HEK293 (cell line): ENCODE results near the gene ITGA8.

Experiments used
- CTCF ChIA-PET: fragments of 350-600 bp; formaldehyde crosslinking; extraction: SDS; loops from one replicate; lab custom pipeline; 2021; ENCODE audit warnings: antibody characterized with exemption; lab: Yijun Ruan, JAX
- POLR2A ChIA-PET: fragments of 300-600 bp; formaldehyde crosslinking; extraction: SDS; loops from one replicate; lab custom pipeline; 2020; ENCODE audit warnings: antibody characterized with exemption, inconsistent platforms; lab: Yijun Ruan, JAX
- H3K27ac ChIP-seq: fragments of 200-500 bp; sonication (Bioruptor generic); 2 replicates; pipeline ENCODE4 v1.5.1; 2014; ENCODE audit warnings: low read depth, low read length, control low read depth, inconsistent platforms; ENCODE audit errors: extremely low read depth
- H3K36me3 ChIP-seq, 2 experiments: fragments of 200-500 bp in 1 of 2; sonication (Bioruptor generic) in 1 of 2; 1 replicate in 1 of 2; 2 replicates in 1 of 2; pipeline ENCODE4 v1.5.1; 2014 to 2017; ENCODE audit warnings: inconsistent platforms in 2 of 2, low read length in 2 of 2; ENCODE audit not compliant: control insufficient read depth in 2 of 2, insufficient read depth in 1 of 2
- H3K4me1 ChIP-seq: fragments of 200-500 bp; sonication (Bioruptor generic); 2 replicates; pipeline ENCODE4 v1.5.1; 2014; ENCODE audit warnings: mild to moderate bottlenecking, low read length, inconsistent platforms; ENCODE audit not compliant: control insufficient read depth, insufficient read depth
- H3K4me3 ChIP-seq: 2 replicates; pipeline ENCODE4 v1.5.1; 2011; ENCODE audit warnings: low read depth, mild to moderate bottlenecking, control low read depth, low read length, moderate library complexity
- H3K9me3 ChIP-seq: fragments of 200-500 bp; sonication (Bioruptor generic); 2 replicates; pipeline ENCODE4 v1.5.1; 2014; ENCODE audit warnings: low read depth, low read length, inconsistent platforms; ENCODE audit not compliant: control insufficient read depth, insufficient read depth
- BCL11B ChIP-seq: fragments of 450-650 bp; formaldehyde crosslinking; IDR thresholded peaks from 2 replicates; pipeline ENCODE4 v1.5.1; 2016; ENCODE audit warnings: low read depth, missing biosample characterization, missing genetic modification characterization
- CTCF ChIP-seq: fragments of 450-650 bp; formaldehyde crosslinking; IDR thresholded peaks from 2 replicates; pipeline ENCODE4 v1.5.1; 2016; ENCODE audit warnings: missing biosample characterization, missing genetic modification characterization
- HOXA7 ChIP-seq: sonication (generic); formaldehyde crosslinking; IDR thresholded peaks from 2 replicates; pipeline ENCODE4 v1.8.1; 2022; ENCODE audit warnings: missing genetic modification reagents, borderline replicate concordance
- SCRT1 ChIP-seq: fragments of 450-650 bp; formaldehyde crosslinking; IDR thresholded peaks from 2 replicates; pipeline ENCODE4 v1.5.1; 2016; ENCODE audit warnings: missing biosample characterization, missing genetic modification characterization, borderline replicate concordance
- SCRT2 ChIP-seq: fragments of 450-650 bp; formaldehyde crosslinking; IDR thresholded peaks from 2 replicates; pipeline ENCODE4 v1.5.1; 2016; ENCODE audit warnings: missing biosample characterization, missing genetic modification characterization
- ZBTB44 ChIP-seq: fragments of 450-650 bp; IDR thresholded peaks from 2 replicates; pipeline ENCODE4 v1.5.1; 2018; ENCODE audit warnings: missing biosample characterization, mild to moderate bottlenecking, missing genetic modification characterization
- ZNF132 ChIP-seq: fragments of 450-650 bp; formaldehyde crosslinking; IDR thresholded peaks from 2 replicates; pipeline ENCODE4 v1.5.1; 2017; ENCODE audit warnings: missing biosample characterization, missing genetic modification characterization, borderline replicate concordance
- ZNF214 ChIP-seq: fragments of 450-650 bp; formaldehyde crosslinking; IDR thresholded peaks from 2 replicates; pipeline ENCODE4 v1.5.1; 2017; ENCODE audit warnings: missing biosample characterization, mild to moderate bottlenecking, missing genetic modification characterization, borderline replicate concordance
- ZNF302 ChIP-seq: fragments of 450-650 bp; formaldehyde crosslinking; IDR thresholded peaks from 2 replicates; pipeline ENCODE4 v1.5.1; 2016; ENCODE audit warnings: missing biosample characterization, missing genetic modification characterization, low read depth
- ZNF398 ChIP-seq: fragments of 450-650 bp; formaldehyde crosslinking; IDR thresholded peaks from 2 replicates; pipeline ENCODE4 v1.5.1; 2017; ENCODE audit warnings: missing biosample characterization, missing genetic modification characterization
- ZNF449 ChIP-seq: fragments of 450-650 bp; formaldehyde crosslinking; IDR thresholded peaks from 2 replicates; pipeline ENCODE4 v1.5.1; 2017; ENCODE audit warnings: missing biosample characterization, mild to moderate bottlenecking, missing genetic modification characterization, moderate library complexity
- ZNF654 ChIP-seq: fragments of 450-650 bp; formaldehyde crosslinking; IDR thresholded peaks from 2 replicates; pipeline ENCODE4 v1.5.1; 2016; ENCODE audit warnings: low read depth, missing biosample characterization, missing genetic modification characterization
- ZNF692 ChIP-seq: fragments of 450-650 bp; formaldehyde crosslinking; IDR thresholded peaks from 2 replicates; pipeline ENCODE4 v1.5.1; 2016; ENCODE audit warnings: missing biosample characterization, missing genetic modification characterization
- ZNF747 ChIP-seq: fragments of 450-650 bp; formaldehyde crosslinking; IDR thresholded peaks from 2 replicates; pipeline ENCODE4 v1.5.1; 2016; ENCODE audit warnings: missing biosample characterization, missing genetic modification characterization
- ZNF785 ChIP-seq: fragments of 450-650 bp; formaldehyde crosslinking; IDR thresholded peaks from 2 replicates; pipeline ENCODE4 v1.5.1; 2016; ENCODE audit warnings: missing biosample characterization, missing genetic modification characterization
- ZSCAN16 ChIP-seq: fragments of 450-650 bp; formaldehyde crosslinking; IDR thresholded peaks from 2 replicates; pipeline ENCODE4 v1.5.1; 2016; ENCODE audit warnings: missing biosample characterization, missing genetic modification characterization

ITGA8 gene

GRCh38 chr10:15744217-15744865 is 24.6 kb upstream of the ITGA8 start:
- ChIA-PET POLR2A (no interaction called here), CTCF (interaction anchor here (0.6 to 3.2 kb wide), 11 partner anchors 11 to 325 kb away, joined by 3 to 14 read pairs (median 3); partner anchors contain the start of gene ITGA8)
- Histone ChIP-seq H3K9me3 (no peaks in the 10 kb centered on the region), H3K4me1 (no peaks in the 10 kb centered on the region), H3K36me3 (no peaks in the 10 kb centered on the region), H3K27ac (no peak overlapping the region), H3K4me3 (no peak overlapping the region)
- no peak for TF ChIP-seq ZNF214 (tag by site-specific recombination)
- TF ChIP-seq ZBTB44 (tag by site-specific recombination), result no peak
- no peak for TF ChIP-seq ZSCAN16 (tag by site-specific recombination)
- peak; percentile 58 for TF ChIP-seq ZNF654 (tag by site-specific recombination)
- no peak for TF ChIP-seq HOXA7 (CRISPR knock-in tag)
- TF ChIP-seq ZNF785, result no peak
- TF ChIP-seq ZNF302, result no peak
- no peak for TF ChIP-seq ZNF747 (tag by site-specific recombination)
- TF ChIP-seq ZNF132 (tag by site-specific recombination), result no peak
- TF ChIP-seq BCL11B (tag by site-specific recombination), result no peak
- no peak for TF ChIP-seq ZNF398 (tag by site-specific recombination)
- TF ChIP-seq ZNF449, result no peak
- TF ChIP-seq CTCF, result peak; percentile 25; the same call in 1 of the 2 replicates
- TF ChIP-seq ZNF692 (tag by site-specific recombination), result no peak

GRCh38 chr10:15743443-15743842 is 23.7 kb upstream of the ITGA8 start:
- TF ChIP-seq SCRT1 (tag by site-specific recombination), result peak; percentile 64
- TF ChIP-seq ZNF785, result no peak
- peak; percentile 85 for TF ChIP-seq SCRT2 (tag by site-specific recombination)
- CTCF ChIA-PET, result interaction anchor here (0.5 to 3.2 kb wide), 7 partner anchors 11 to 1104 kb away, joined by 3 to 14 read pairs (median 5); partner anchors contain the start of gene ITGA8

More at GRCh38 chr10:15743443-15743842, 23.7 kb upstream of the ITGA8 start:
- H3K27ac ChIP-seq, result no peak overlapping the region
- no peak overlapping the region for H3K4me3 ChIP-seq
- H3K9me3 ChIP-seq, result no peaks in the 10 kb centered on the region
- POLR2A ChIA-PET, result no interaction called here
- no peaks in the 10 kb centered on the region for H3K36me3 ChIP-seq
- H3K4me1 ChIP-seq, result no peaks in the 10 kb centered on the region
